HG03103 (cell line): ENCODE results near the gene TRABD.
"Not testable (repeated sequence)": the region's sequence is repeated elsewhere in the genome, so short reads cannot be mapped to it uniquely, and the experiment has no call there.

ENCODE experiments used
- ATAC-seq: cut with Tn5 transposase; IDR thresholded peaks from one replicate; pipeline ENCODE4 v1.9.1; 2021; ENCODE audit warnings: low read depth; ENCODE audit not compliant: unreplicated experiment

Gene TRABD

GRCh38 chr22:50151571-50152537 lies 33.9 kb upstream of the TRABD start:
- ATAC-seq = no peak

GRCh38 chr22:50153056-50153755 lies 32.5 kb upstream of the TRABD start:
- no peak for ATAC-seq

GRCh38 chr22:50153756-50154140 lies 32.0 kb upstream of the TRABD start:
- no peak for ATAC-seq

GRCh38 chr22:50157709-50158375 lies 27.9 kb upstream of the TRABD start:
- no peak for ATAC-seq

- no peak for ATAC-seq
These were observed 24.8 kb upstream of the TRABD start for GRCh38 chr22:50160947-50161346.

GRCh38 chr22:50161508-50162390 lies 24.0 kb upstream of the TRABD start:
- ATAC-seq = no peak

- ATAC-seq = no peak
These were observed 23.2 kb upstream of the TRABD start for GRCh38 chr22:50162391-50162956.

GRCh38 chr22:50165436-50166123 lies 20.1 kb upstream of the TRABD start:
- ATAC-seq = no peak

- no peak for ATAC-seq
These were observed 17.8 kb upstream of the TRABD start for GRCh38 chr22:50167689-50168489.

GRCh38 chr22:50168490-50169180 lies 17.1 kb upstream of the TRABD start:
- ATAC-seq = not testable (repeated sequence)

- ATAC-seq = no peak
These were observed 16.4 kb upstream of the TRABD start for GRCh38 chr22:50169181-50169759.

GRCh38 chr22:50169774-50170341 lies 15.9 kb upstream of the TRABD start:
- no peak for ATAC-seq

- no peak for ATAC-seq
These were observed 15.0 kb upstream of the TRABD start, which contains the start of gene PANX2 for GRCh38 chr22:50170453-50171318. PANX2 (plus strand) TSS chr22:50170731; CDS start chr22:50170731, 0 bp downstream.

- no peak for ATAC-seq
These were observed 14.3 kb upstream of the TRABD start for GRCh38 chr22:50171319-50171964.

GRCh38 chr22:50171965-50172421 lies 13.7 kb upstream of the TRABD start:
- ATAC-seq = no peak
